PC-9 (cell line): ENCODE results near the gene MBNL2. TPM values are rescaled to one million over a fixed set of nuclear protein-coding genes. Genes with fewer than 3 reads are reported as not detected.

Experiments
- BruUV-seq: library from RNA; stranded (reverse); fragments of 400-500 nt; replicated peaks from 2 replicates; lab custom pipeline; 2021; lab: Mats Ljungman, UMichigan
- CTCF ChIA-PET: fragments of 300-600 bp; sonication (Branson Sonifier 250); formaldehyde crosslinking; loops from one replicate; lab custom pipeline; 2022; ENCODE audit warnings: antibody characterized with exemption; lab: Charles Lee
- POLR2A ChIA-PET: fragments of 300-600 bp; sonication (Branson Sonifier 250); formaldehyde crosslinking; loops from one replicate; lab custom pipeline; 2022; ENCODE audit warnings: antibody characterized with exemption; ENCODE audit not compliant: unreplicated experiment; lab: Charles Lee
- DNase-seq, 2 experiments: peaks; one replicate each; pipeline versions ENCODE4 v3.0.0 to v3.0.0-alpha.2; 2015 to 2022; ENCODE audit warnings: mixed read lengths in 1 of 2
- H2AFZ ChIP-seq: fragments of 200-600 bp; sonication (generic); 2 replicates; pipeline ENCODE4 v1.8.1; 2017; ENCODE audit warnings: antibody characterized with exemption
- H3F3A ChIP-seq: fragments of 200-600 bp; sonication (generic); 2 replicates; pipeline ENCODE4 v1.8.1; 2017; ENCODE audit warnings: antibody characterized with exemption, mild to moderate bottlenecking, low read depth; ENCODE audit not compliant: insufficient read depth
- H3K27ac ChIP-seq: fragments of 200-600 bp; sonication (generic); 2 replicates; pipeline ENCODE4 v1.6.1; 2016; ENCODE audit warnings: mixed run types
- H3K27me3 ChIP-seq: fragments of 200-600 bp; sonication (generic); 2 replicates; pipeline ENCODE4 v1.6.1; 2016; ENCODE audit warnings: low read depth, mixed run types; ENCODE audit not compliant: insufficient read depth
- H3K36me3 ChIP-seq: fragments of 200-600 bp; sonication (generic); 2 replicates; pipeline ENCODE4 v1.6.1; 2016; ENCODE audit warnings: low read depth, mixed run types
- H3K4me1 ChIP-seq: fragments of 200-600 bp; sonication (generic); replicated peaks from 2 replicates; pipeline ENCODE4 v1.6.1; 2016; ENCODE audit warnings: mixed run types; ENCODE audit not compliant: insufficient read depth
- H3K4me2 ChIP-seq: fragments of 200-600 bp; sonication (generic); 2 replicates; pipeline ENCODE4 v1.6.1; 2017; ENCODE audit warnings: mixed run types
- H3K4me3 ChIP-seq: fragments of 200-600 bp; sonication (generic); 2 replicates; pipeline ENCODE4 v1.6.1; 2016; ENCODE audit warnings: mixed run types
- H3K79me2 ChIP-seq: fragments of 200-600 bp; sonication (generic); 2 replicates; pipeline ENCODE4 v1.6.1; 2017; ENCODE audit warnings: low read depth, mixed run types
- H3K9me2 ChIP-seq: fragments of 200-600 bp; sonication (generic); 2 replicates; pipeline ENCODE4 v1.8.1; 2017; ENCODE audit warnings: mild to moderate bottlenecking; ENCODE audit not compliant: insufficient read depth
- H3K9me3 ChIP-seq: fragments of 200-600 bp; sonication (generic); 2 replicates; pipeline ENCODE4 v1.8.1; 2016; ENCODE audit warnings: low read depth; ENCODE audit not compliant: insufficient read depth
- H4K20me1 ChIP-seq: fragments of 200-600 bp; sonication (generic); 2 replicates; pipeline ENCODE4 v1.8.1; 2017; ENCODE audit not compliant: insufficient read depth
- EZH2 ChIP-seq: fragments of 200-600 bp; sonication (generic); IDR thresholded peaks from 2 replicates; pipeline ENCODE4 v1.8.0; 2017; ENCODE audit warnings: antibody characterized with exemption, low read depth
- intact Hi-C: fragments of 100-400 bp; cut with micrococcal nuclease; formaldehyde crosslinking; loops from one replicate; pipeline ENCODE4 v1.10.0; 2022; ENCODE audit not compliant: unreplicated experiment
- total RNA-seq: library from RNA; stranded (reverse); gene quantifications from 2 replicates; pipeline ENCODE4 v1.2.3, GENCODE V29; 2021
- TF ChIP-seq, protein P1 (sequence below): fragments of 200-600 bp; sonication (generic); conservative IDR thresholded peaks from 2 replicates; pipeline ENCODE4 v1.6.1; 2017; ENCODE audit warnings: mixed run types, antibody characterized with exemption, mild to moderate bottlenecking, moderate library complexity

Gene MBNL2
- total RNA-seq, 1 experiment from 2014 or later = 91.3 TPM

DNA sequence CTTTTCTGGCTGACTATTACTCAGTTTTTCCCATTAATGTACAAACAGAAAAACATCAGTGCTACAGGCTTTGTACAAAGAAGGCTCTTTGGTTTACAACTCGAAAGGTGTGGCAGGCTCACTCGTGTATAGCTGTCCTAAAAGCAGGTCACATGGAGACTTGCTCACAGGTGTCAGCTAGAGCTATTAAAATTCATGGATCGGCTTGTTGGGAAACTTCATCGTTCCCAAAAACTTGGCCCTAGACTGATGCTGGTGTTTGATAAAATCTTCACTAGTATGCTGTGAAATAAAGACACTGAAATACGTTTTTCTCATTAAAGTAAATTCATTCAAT is 64.9 kb downstream of the MBNL2 start:
- H3K27ac ChIP-seq = no peak overlapping the region
- CTCF ChIA-PET = interaction anchor here (0.7 kb wide), 1 partner anchor 72 kb away, joined by 6 read pairs; no protein-coding TSS in a partner anchor
- H3K27me3 ChIP-seq = no peaks in the 10 kb centered on the region
- H3K36me3 ChIP-seq = peaks cover 31% of the 10 kb centered on the region
- H3K4me2 ChIP-seq = no peak overlapping the region
- peaks cover 15% of the 10 kb centered on the region; the same call in 1 of the 2 replicates for H3F3A ChIP-seq
- DNase-seq = no peak
- BruUV-seq = no TSS peak
- H3K79me2 ChIP-seq = peaks cover 90% of the 10 kb centered on the region
- POLR2A ChIA-PET = no interaction called here
- no peaks in the 10 kb centered on the region for H3K9me3 ChIP-seq
- H3K9me2 ChIP-seq = no peaks in the 10 kb centered on the region
- peaks cover 39% of the 10 kb centered on the region for H4K20me1 ChIP-seq
- no peak overlapping the region for H3K4me3 ChIP-seq
- H3K4me1 ChIP-seq = no peaks in the 10 kb centered on the region
- intact Hi-C loops = no loop called here
- no peak overlapping the region for H2AFZ ChIP-seq
- TF ChIP-seq, protein P1, sequence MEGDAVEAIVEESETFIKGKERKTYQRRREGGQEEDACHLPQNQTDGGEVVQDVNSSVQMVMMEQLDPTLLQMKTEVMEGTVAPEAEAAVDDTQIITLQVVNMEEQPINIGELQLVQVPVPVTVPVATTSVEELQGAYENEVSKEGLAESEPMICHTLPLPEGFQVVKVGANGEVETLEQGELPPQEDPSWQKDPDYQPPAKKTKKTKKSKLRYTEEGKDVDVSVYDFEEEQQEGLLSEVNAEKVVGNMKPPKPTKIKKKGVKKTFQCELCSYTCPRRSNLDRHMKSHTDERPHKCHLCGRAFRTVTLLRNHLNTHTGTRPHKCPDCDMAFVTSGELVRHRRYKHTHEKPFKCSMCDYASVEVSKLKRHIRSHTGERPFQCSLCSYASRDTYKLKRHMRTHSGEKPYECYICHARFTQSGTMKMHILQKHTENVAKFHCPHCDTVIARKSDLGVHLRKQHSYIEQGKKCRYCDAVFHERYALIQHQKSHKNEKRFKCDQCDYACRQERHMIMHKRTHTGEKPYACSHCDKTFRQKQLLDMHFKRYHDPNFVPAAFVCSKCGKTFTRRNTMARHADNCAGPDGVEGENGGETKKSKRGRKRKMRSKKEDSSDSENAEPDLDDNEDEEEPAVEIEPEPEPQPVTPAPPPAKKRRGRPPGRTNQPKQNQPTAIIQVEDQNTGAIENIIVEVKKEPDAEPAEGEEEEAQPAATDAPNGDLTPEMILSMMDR = no peak
- no peak for TF ChIP-seq EZH2

DNA sequence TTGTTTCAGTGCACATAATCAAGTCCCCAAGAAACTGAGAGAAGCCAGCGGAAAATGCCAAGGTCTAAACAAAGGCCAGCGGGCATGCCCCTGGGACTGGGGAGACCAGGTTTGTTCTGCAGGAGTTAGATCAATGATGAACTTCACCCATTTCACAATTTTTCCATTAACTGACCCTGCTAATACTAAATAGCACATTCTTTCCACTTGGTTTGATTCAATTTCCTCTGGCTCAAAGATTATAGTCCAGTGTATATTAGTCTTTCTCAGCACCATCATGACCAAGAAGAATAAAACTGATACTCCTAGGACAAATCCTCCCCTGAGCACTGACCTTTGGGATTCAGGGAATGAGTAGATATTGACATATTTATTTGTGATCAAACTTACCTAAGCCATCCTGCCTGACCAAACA is 66.4 kb downstream of the MBNL2 start:
- no peaks in the 10 kb centered on the region for H3K9me3 ChIP-seq
- H3K4me1 ChIP-seq = no peaks in the 10 kb centered on the region
- intact Hi-C loops = no loop called here
- no peak overlapping the region for H3K27ac ChIP-seq
- BruUV-seq = no TSS peak
- no peak overlapping the region for H3K4me3 ChIP-seq
- ChIA-PET CTCF (no interaction called here), POLR2A (no interaction called here)
- no peaks in the 10 kb centered on the region for H3K9me2 ChIP-seq
- H2AFZ ChIP-seq = no peak overlapping the region
- peaks cover 39% of the 10 kb centered on the region for H4K20me1 ChIP-seq
- H3K4me2 ChIP-seq = no peak overlapping the region
- DNase-seq = no peak
- H3K36me3 ChIP-seq = peaks cover 26% of the 10 kb centered on the region; the same call in 1 of the 2 replicates
- H3K27me3 ChIP-seq = no peaks in the 10 kb centered on the region
- TF ChIP-seq EZH2 = no peak
- TF ChIP-seq, protein P1 = no peak
- peaks cover 89% of the 10 kb centered on the region for H3K79me2 ChIP-seq
- peaks cover 21% of the 10 kb centered on the region for H3F3A ChIP-seq

DNA sequence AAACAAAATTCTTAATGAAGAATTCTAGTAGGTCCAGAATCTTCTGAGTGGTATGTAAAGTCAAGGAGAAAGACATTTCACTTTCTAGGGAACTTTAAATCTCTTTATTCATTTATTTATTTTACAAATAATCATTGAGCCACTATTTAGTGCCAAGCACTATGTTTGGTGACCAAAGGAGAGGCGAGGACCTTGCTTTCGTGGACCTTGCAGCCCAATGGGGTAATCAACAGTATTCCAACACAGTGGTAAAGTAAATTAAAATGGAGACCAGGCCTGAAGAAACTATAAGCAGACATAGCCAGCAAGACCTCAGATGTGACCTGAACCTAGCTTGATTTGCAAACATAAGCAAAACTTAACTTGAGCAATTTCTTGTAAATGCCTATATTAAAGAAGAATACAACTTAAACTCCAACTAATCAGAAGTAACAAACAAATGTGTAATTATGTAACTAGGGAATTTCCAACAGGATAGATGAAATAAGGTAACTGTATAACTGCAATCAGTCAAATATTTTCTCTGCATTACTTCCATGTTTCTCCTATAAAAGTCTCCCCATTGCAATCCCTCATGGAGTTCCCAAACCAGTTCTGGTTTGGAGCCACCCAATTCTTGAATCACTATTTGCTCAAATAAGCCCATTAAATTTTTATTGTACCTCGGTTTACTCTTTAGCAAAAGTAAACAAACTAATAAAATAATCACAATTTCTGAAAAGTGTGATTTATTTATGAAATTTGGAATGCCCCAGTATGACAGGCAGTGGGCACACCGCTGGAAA is 67.6 kb downstream of the MBNL2 start:
- ChIA-PET POLR2A (interaction anchor here (0.7 kb wide), 1 partner anchor 148 kb away, joined by 15 read pairs; no protein-coding TSS in a partner anchor), CTCF (no interaction called here)
- no peaks in the 10 kb centered on the region for H3K9me3 ChIP-seq
- intact Hi-C loops = no loop called here
- H3F3A ChIP-seq = peaks cover 29% of the 10 kb centered on the region
- H4K20me1 ChIP-seq = peaks cover 43% of the 10 kb centered on the region
- BruUV-seq = no TSS peak
- TF ChIP-seq, protein P1 = no peak
- TF ChIP-seq EZH2 = no peak
- peaks cover 5% of the 10 kb centered on the region for H3K4me1 ChIP-seq
- peaks cover 89% of the 10 kb centered on the region for H3K79me2 ChIP-seq
- H3K36me3 ChIP-seq = peaks cover 26% of the 10 kb centered on the region; the same call in 1 of the 2 replicates
- no peaks in the 10 kb centered on the region for H3K27me3 ChIP-seq
- H3K4me3 ChIP-seq = no peak overlapping the region
- H3K27ac ChIP-seq = 0 out of 2 replicates have a peak overlapping the region, but pooled peaks have one; percentile 2
- no peaks in the 10 kb centered on the region for H3K9me2 ChIP-seq
- no peak overlapping the region for H2AFZ ChIP-seq
- DNase-seq = no peak
- H3K4me2 ChIP-seq = no peak overlapping the region
